ENCODE data around the gene MGAT5B. TPM values are rescaled to one million over a fixed set of nuclear protein-coding genes. Genes with fewer than 3 reads are reported as not detected.
A peak's percentile ranks its signal among the peaks of the same experiment; 100 is the strongest.

Gene MGAT5B, protein sequence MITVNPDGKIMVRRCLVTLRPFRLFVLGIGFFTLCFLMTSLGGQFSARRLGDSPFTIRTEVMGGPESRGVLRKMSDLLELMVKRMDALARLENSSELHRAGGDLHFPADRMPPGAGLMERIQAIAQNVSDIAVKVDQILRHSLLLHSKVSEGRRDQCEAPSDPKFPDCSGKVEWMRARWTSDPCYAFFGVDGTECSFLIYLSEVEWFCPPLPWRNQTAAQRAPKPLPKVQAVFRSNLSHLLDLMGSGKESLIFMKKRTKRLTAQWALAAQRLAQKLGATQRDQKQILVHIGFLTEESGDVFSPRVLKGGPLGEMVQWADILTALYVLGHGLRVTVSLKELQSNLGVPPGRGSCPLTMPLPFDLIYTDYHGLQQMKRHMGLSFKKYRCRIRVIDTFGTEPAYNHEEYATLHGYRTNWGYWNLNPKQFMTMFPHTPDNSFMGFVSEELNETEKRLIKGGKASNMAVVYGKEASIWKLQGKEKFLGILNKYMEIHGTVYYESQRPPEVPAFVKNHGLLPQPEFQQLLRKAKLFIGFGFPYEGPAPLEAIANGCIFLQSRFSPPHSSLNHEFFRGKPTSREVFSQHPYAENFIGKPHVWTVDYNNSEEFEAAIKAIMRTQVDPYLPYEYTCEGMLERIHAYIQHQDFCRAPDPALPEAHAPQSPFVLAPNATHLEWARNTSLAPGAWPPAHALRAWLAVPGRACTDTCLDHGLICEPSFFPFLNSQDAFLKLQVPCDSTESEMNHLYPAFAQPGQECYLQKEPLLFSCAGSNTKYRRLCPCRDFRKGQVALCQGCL
- total RNA-seq (1 to 10 TPM; 1.7 to 2.0 TPM), polyA plus RNA-seq (not detected), total RNA-seq (0.57 to 6.3 (median 1.2) reads per million in 6 experiments)

DNA sequence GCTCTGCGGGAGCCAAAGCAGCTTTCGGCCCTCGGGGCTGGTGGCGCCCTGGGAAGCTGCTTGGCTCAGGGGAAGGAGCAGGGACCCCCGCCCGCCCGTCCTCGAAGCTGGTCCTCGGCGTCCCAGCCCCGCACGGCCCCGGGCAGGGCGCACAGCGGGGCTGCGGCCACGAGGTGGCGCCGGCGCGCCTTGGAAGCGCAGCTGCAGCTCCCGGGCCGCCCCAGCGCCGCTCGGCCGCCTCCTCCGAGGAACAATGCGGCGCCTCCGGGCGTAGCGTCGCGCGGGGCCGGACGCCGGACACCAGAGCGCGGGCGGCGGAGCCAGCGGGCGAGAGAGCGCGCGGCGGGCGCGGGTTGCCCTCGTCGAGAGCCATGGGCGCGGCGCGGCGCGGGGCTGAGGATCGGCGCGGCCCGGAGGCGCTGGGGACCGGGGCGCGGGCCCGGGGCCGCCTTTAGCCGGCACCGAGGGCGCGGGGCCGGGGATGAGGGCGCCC, at the start of gene MGAT5B:
Gene MGAT5B (plus strand): TSS at position 229 of the 493 bp plus-strand sequence. CDS start 626 bp downstream, outside the sequence.
- Mint-ChIP-seq H3K9me3 (no peaks in the 10 kb centered on the region), H3K27me3 (peaks cover 5 to 30% (median 21%) of the 10 kb centered on the region in 5 donors), H3K36me3 (peaks cover 0 to 2% (median 0%) of the 10 kb centered on the region in 3 donors), H3K4me1 (peaks cover 4 to 16% (median 14%) of the 10 kb centered on the region in 4 donors), H3K27ac (peak within 1 kb of the TSS in 6 of 10 donors; percentile 24 to 90 (median 60)), H3K4me3 (peak within 1 kb of the TSS; percentile 71 to 89 (median 81))
- POLR2A ChIA-PET, result interaction anchor here (0.7 to 2.1 kb wide), 4 partner anchors 155 to 829 kb away, joined by 3 to 8 read pairs (median 4); no protein-coding TSS in a partner anchor
- ATAC-seq (peak; percentile 92 to 97), DNase-seq (peak; percentile 56 to 87 (median 78))

DNA sequence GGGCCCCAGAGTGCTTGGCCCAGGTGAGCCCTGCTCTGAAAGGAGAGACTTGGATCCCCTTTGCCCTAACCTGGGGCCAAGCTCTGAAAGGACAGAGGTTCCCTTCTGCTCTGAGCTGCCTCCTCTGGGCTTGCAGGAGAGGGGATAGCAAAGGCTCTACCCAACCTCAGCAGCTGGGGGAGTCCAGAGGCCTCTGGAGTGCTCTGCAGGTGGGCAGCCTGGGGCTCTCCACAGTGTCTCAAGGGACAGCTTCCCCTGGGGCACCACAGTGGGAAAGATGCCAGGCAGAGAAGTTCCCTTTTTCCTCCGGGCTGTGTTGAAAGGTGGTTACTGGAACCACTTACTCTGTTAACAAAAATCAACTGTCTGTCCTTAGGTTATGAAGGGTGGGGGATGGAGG, 48.2 kb upstream of the MGAT5B start:
- Mint-ChIP-seq H3K27me3 (peaks cover 0 to 1% (median 0%) of the 10 kb centered on the region in 5 donors), H3K36me3 (no peaks in the 10 kb centered on the region), H3K27ac (peak overlapping the region in 1 of 10 donors; percentile 55), H3K4me3 (no peak overlapping the region), H3K4me1 (peaks cover 5 to 12% (median 9%) of the 10 kb centered on the region in 4 donors), H3K9me3 (no peaks in the 10 kb centered on the region)
- POLR2A ChIA-PET, result interaction anchor here (0.6 kb wide), 1 partner anchor 37 kb away, joined by 3 read pairs; no protein-coding TSS in a partner anchor
- ATAC-seq (no peak), DNase-seq (no peak)

- DNase-seq (no peak), ATAC-seq (no peak)
- Mint-ChIP-seq H3K9me3 (no peaks in the 10 kb centered on the region), H3K36me3 (no peaks in the 10 kb centered on the region), H3K27me3 (peaks cover 0 to 1% (median 0%) of the 10 kb centered on the region in 5 donors), H3K4me3 (no peak overlapping the region), H3K4me1 (peaks cover 5 to 12% (median 9%) of the 10 kb centered on the region in 4 donors), H3K27ac (no peak overlapping the region)
- POLR2A ChIA-PET, result interaction anchor here (0.6 kb wide), 1 partner anchor 346 kb away, joined by 7 read pairs; no protein-coding TSS in a partner anchor
Measured at GRCh38 chr17:76820561-76820960, 47.6 kb upstream of the MGAT5B start.

GRCh38 chr17:76822184-76822778, 45.9 kb upstream of the MGAT5B start:
- Mint-ChIP-seq H3K4me3 (no peak overlapping the region), H3K27ac (no peak overlapping the region), H3K4me1 (peaks cover 0 to 14% (median 6%) of the 10 kb centered on the region in 4 donors), H3K9me3 (no peaks in the 10 kb centered on the region), H3K36me3 (no peaks in the 10 kb centered on the region), H3K27me3 (peaks cover 0 to 1% (median 0%) of the 10 kb centered on the region in 5 donors)
- POLR2A ChIA-PET, result interaction anchor here (0.7 kb wide), 1 partner anchor 1017 kb away, joined by 3 read pairs; no protein-coding TSS in a partner anchor
- no peak for ATAC-seq
- DNase-seq, result no peak

DNA sequence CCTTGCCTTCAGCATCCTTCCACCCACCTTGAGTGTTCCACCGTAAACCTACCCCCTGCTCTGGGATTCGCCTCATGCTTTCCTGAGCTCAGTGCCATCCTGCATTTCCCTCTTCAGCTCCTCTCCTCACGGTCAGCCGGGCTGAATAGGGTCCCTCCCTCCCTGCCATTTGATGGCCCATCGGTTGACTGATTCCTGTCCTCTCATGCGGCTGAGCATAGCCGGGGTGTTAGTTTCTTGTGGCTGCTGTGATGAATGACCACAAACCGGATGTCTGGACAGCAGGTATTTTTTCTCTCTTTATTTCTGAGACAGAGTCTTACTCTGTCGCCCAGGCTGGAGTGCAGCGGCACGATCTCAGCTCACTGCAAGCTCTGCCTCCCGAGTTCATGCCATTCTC, 44.1 kb upstream of the MGAT5B start:
- H3K27ac Mint-ChIP-seq, result no peak overlapping the region
- H3K9me3 Mint-ChIP-seq, result peaks cover 0 to 1% (median 0%) of the 10 kb centered on the region in 9 donors
- peaks cover 0 to 15% (median 7%) of the 10 kb centered on the region in 4 donors for H3K4me1 Mint-ChIP-seq
- peaks cover 0 to 6% (median 0%) of the 10 kb centered on the region in 5 donors for H3K27me3 Mint-ChIP-seq
- no peak for ATAC-seq
- no peak overlapping the region for H3K4me3 Mint-ChIP-seq
- POLR2A ChIA-PET, result no interaction called here
- peaks cover 0 to 2% (median 0%) of the 10 kb centered on the region in 3 donors for H3K36me3 Mint-ChIP-seq
- DNase-seq, result no peak

DNA sequence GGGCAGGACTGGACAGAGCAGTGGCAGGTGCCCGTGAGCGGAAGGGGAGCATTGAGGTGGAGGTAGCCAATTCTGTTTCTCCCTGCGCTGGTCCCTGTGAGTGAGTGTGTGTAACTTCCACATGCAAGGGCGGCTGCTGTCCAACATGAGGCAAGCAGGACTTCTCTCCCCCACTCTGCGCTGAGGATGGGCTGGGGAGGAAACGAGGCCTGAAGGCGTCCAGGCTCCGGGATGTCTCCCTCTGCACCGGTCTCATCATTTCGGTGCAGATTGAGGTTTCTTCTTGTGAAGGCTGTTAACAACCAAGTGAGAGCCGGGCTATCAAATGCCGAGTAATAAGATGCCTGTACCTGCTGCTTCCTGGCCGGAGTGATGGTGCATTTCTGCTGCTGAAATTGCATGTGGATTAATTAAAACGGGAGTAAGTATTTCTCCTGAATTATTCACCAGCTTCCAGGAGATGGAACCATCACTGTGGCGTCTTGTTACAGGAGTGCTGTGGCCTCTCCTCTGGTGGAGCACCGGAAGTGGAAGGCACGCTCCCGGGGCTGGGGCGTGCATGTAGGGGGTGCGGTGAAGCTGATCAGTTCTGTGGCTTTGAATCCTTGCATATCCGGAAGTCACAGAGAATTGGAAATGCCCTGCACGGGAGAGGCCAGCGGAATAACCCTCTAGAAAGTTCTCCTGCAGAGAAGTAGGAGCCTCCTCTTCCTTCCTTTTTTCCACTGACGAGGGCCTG, 41.7 kb upstream of the MGAT5B start:
- DNase-seq (no peak), ATAC-seq (no peak)
- Mint-ChIP-seq H3K4me1 (peaks cover 0 to 15% (median 7%) of the 10 kb centered on the region in 4 donors), H3K9me3 (peaks cover 0 to 1% (median 0%) of the 10 kb centered on the region in 9 donors), H3K4me3 (peak overlapping the region in 1 of 10 donors; percentile 18), H3K27ac (peak overlapping the region in 3 of 10 donors; percentile 56 to 80 (median 73)), H3K27me3 (peaks cover 0 to 6% (median 0%) of the 10 kb centered on the region in 5 donors), H3K36me3 (peaks cover 0 to 2% (median 0%) of the 10 kb centered on the region in 3 donors)
- POLR2A ChIA-PET, result no interaction called here

- H3K4me1 Mint-ChIP-seq, result peaks cover 0 to 15% (median 7%) of the 10 kb centered on the region in 4 donors
- peak overlapping the region in 1 of 10 donors; percentile 22 for H3K27ac Mint-ChIP-seq
- H3K36me3 Mint-ChIP-seq, result peaks cover 0 to 2% (median 0%) of the 10 kb centered on the region in 3 donors
- DNase-seq, result no peak
- POLR2A ChIA-PET, result interaction anchor here (0.6 kb wide), 1 partner anchor 80 kb away, joined by 3 read pairs; no protein-coding TSS in a partner anchor
- ATAC-seq, result no peak
- no peak overlapping the region for H3K4me3 Mint-ChIP-seq
- peaks cover 0 to 1% (median 0%) of the 10 kb centered on the region in 9 donors for H3K9me3 Mint-ChIP-seq
- H3K27me3 Mint-ChIP-seq, result peaks cover 0 to 8% (median 0%) of the 10 kb centered on the region in 5 donors
Measured at GRCh38 chr17:76827736-76828135, 40.5 kb upstream of the MGAT5B start.

- Mint-ChIP-seq H3K9me3 (peaks cover 0 to 1% (median 0%) of the 10 kb centered on the region in 9 donors), H3K27ac (no peak overlapping the region), H3K4me1 (peaks cover 0 to 13% (median 5%) of the 10 kb centered on the region in 4 donors), H3K27me3 (peaks cover 0 to 22% (median 3%) of the 10 kb centered on the region in 5 donors), H3K36me3 (peaks cover 0 to 2% (median 0%) of the 10 kb centered on the region in 3 donors), H3K4me3 (no peak overlapping the region)
- ATAC-seq (no peak), DNase-seq (no peak)
- POLR2A ChIA-PET, result interaction anchor here (0.6 kb wide), 1 partner anchor 104 kb away, joined by 3 read pairs; no protein-coding TSS in a partner anchor
Measured at GRCh38 chr17:76830987-76831715, 37.1 kb upstream of the MGAT5B start.

GRCh38 chr17:76833034-76833644, 35.1 kb upstream of the MGAT5B start:
- Mint-ChIP-seq H3K36me3 (no peaks in the 10 kb centered on the region), H3K9me3 (no peaks in the 10 kb centered on the region), H3K4me1 (peaks cover 0 to 3% (median 0%) of the 10 kb centered on the region in 4 donors), H3K27me3 (peaks cover 0 to 17% (median 3%) of the 10 kb centered on the region in 5 donors), H3K4me3 (no peak overlapping the region), H3K27ac (no peak overlapping the region)
- DNase-seq (no peak), ATAC-seq (no peak)
- POLR2A ChIA-PET, result no interaction called here

GRCh38 chr17:76833747-76834146, 34.5 kb upstream of the MGAT5B start:
- H3K4me3 Mint-ChIP-seq, result no peak overlapping the region
- no peaks in the 10 kb centered on the region for H3K9me3 Mint-ChIP-seq
- DNase-seq (no peak), ATAC-seq (no peak)
- no peak overlapping the region for H3K27ac Mint-ChIP-seq
- peaks cover 0 to 16% (median 3%) of the 10 kb centered on the region in 5 donors for H3K27me3 Mint-ChIP-seq
- H3K4me1 Mint-ChIP-seq, result peaks cover 0 to 3% (median 0%) of the 10 kb centered on the region in 4 donors
- POLR2A ChIA-PET, result interaction anchor here (0.5 kb wide), 1 partner anchor 96 kb away, joined by 3 read pairs; no protein-coding TSS in a partner anchor
- no peaks in the 10 kb centered on the region for H3K36me3 Mint-ChIP-seq
